B cell (primary cell): ENCODE data around the gene CCDC186. TPM values are rescaled to one million over a fixed set of nuclear protein-coding genes. Genes with fewer than 3 reads are reported as not detected.

Experiments
- ATAC-seq: fragments of 200-7000 bp; cut with Tn5 transposase; one replicate; pipeline ENCODE4 v1.10.0; 2021; ENCODE audit warnings: low read depth, mild to moderate bottlenecking, moderate number of reproducible peaks, moderate library complexity
- CTCF ChIA-PET: fragments of 350-600 bp; sonication (Branson Sonifier 250); formaldehyde crosslinking; loops from one replicate; lab custom pipeline; 2021; ENCODE audit warnings: antibody characterized with exemption, inconsistent platforms; lab: Charles Lee
- POLR2A ChIA-PET: fragments of 350-600 bp; sonication (Branson Sonifier 250); formaldehyde crosslinking; loops from one replicate; lab custom pipeline; 2021; ENCODE audit warnings: antibody characterized with exemption; lab: Charles Lee
- DNase-seq: peaks from one replicate; pipeline ENCODE4 v3.0.0; 2013
- H2AFZ ChIP-seq: 2 replicates; pipeline ENCODE4 v1.6.1; 2012; ENCODE audit warnings: mild to moderate bottlenecking, low read depth, low read length; ENCODE audit not compliant: insufficient read depth, poor library complexity, severe bottlenecking
- H3K27ac ChIP-seq, 2 donors: 1 replicate in 1 of 2; 2 replicates in 1 of 2; pipeline ENCODE4 v1.5.1; 2012 to 2013; ENCODE audit warnings: low read length in 2 of 2, mild to moderate bottlenecking in 2 of 2, moderate library complexity in 1 of 2
- H3K27me3 ChIP-seq, 4 experiments: fragments of 200-600 bp in 1 of 4; sonication (generic) in 1 of 4; replicated peaks in 1 of 4; 1 replicate in 2 of 4; 2 replicates in 2 of 4; pipeline versions ENCODE4 v1.6.1 to v1.7.0; 2013 to 2016; ENCODE audit warnings: low read length in 3 of 4, mild to moderate bottlenecking in 2 of 4, mixed read lengths in 1 of 4, moderate library complexity in 1 of 4; ENCODE audit not compliant: insufficient read depth in 4 of 4, control insufficient read depth in 3 of 4; ENCODE audit errors: control extremely low read depth in 1 of 4
- H3K36me3 ChIP-seq, 2 experiments: replicated peaks in 1 of 2; 1 replicate in 1 of 2; 2 replicates in 1 of 2; pipeline versions ENCODE4 v1.6.1 to v1.7.1; 2013; ENCODE audit warnings: low read length in 1 of 2; ENCODE audit not compliant: insufficient read depth in 2 of 2, control insufficient read depth in 1 of 2; ENCODE audit errors: control extremely low read depth in 1 of 2, extremely low read depth in 1 of 2
- H3K4me1 ChIP-seq, 2 donors: fragments of 200-600 bp in 1 of 2; sonication (generic) in 1 of 2; 1 replicate in 1 of 2; 2 replicates in 1 of 2; pipeline versions ENCODE4 v1.5.1 to v1.6.1; 2013 to 2017; ENCODE audit warnings: low read length in 2 of 2; ENCODE audit not compliant: control insufficient read depth in 2 of 2, insufficient read depth in 2 of 2
- H3K4me2 ChIP-seq: replicated peaks from 2 replicates; pipeline ENCODE3; 2012; ENCODE audit warnings: mild to moderate bottlenecking, low read depth, low read length; ENCODE audit not compliant: poor library complexity, severe bottlenecking
- H3K4me3 ChIP-seq, 5 experiments: fragments of 200-600 bp in 1 of 5; sonication (generic) in 1 of 5; 1 replicate in 3 of 5; 2 replicates in 2 of 5; pipeline versions ENCODE4 v1.5.1 to v1.7.0; 2011 to 2016; ENCODE audit warnings: low read length in 4 of 5, mild to moderate bottlenecking in 4 of 5, low read depth in 2 of 5, control low read depth in 1 of 5, moderate library complexity in 1 of 5; ENCODE audit not compliant: insufficient read depth in 1 of 5; ENCODE audit errors: control extremely low read depth in 1 of 5, extremely low read depth in 1 of 5
- H3K79me2 ChIP-seq: fragments of 200-600 bp; sonication (generic); one replicate; pipeline ENCODE4 v1.6.0; 2016; ENCODE audit warnings: low read length; ENCODE audit not compliant: control insufficient read depth, insufficient read depth
- H3K9ac ChIP-seq: fragments of 200-600 bp; sonication (generic); 2 replicates; pipeline ENCODE4 v1.6.1; 2017; ENCODE audit warnings: mild to moderate bottlenecking, low read length, moderate library complexity
- H3K9me3 ChIP-seq, 3 donors: one replicate each; pipeline versions ENCODE4 v1.6.1 to v1.7.1; 2013; ENCODE audit warnings: low read length in 2 of 3; ENCODE audit not compliant: control insufficient read depth in 2 of 3, insufficient read depth in 1 of 3; ENCODE audit errors: control extremely low read depth in 1 of 3
- H4K20me1 ChIP-seq: 2 replicates; pipeline ENCODE4 v1.6.0; 2012; ENCODE audit warnings: mild to moderate bottlenecking, low read length; ENCODE audit not compliant: insufficient read depth, control insufficient read depth, poor library complexity, severe bottlenecking
- H3K27ac Mint-ChIP-seq: one replicate; pipeline ENCODE4 v1.8.0; 2021; ENCODE audit warnings: mixed read lengths
- H3K27me3 Mint-ChIP-seq: one replicate; pipeline ENCODE4 v1.8.0; 2021; ENCODE audit warnings: mixed read lengths
- H3K4me1 Mint-ChIP-seq: one replicate; pipeline ENCODE4 v1.8.0; 2021; ENCODE audit warnings: mixed read lengths
- H3K4me3 Mint-ChIP-seq: one replicate; pipeline ENCODE4 v1.8.0; 2021; ENCODE audit warnings: mixed read lengths
- H3K9me3 Mint-ChIP-seq: one replicate; pipeline ENCODE4 v1.8.0; 2022; ENCODE audit warnings: mixed read lengths; ENCODE audit not compliant: insufficient read depth
- EZH2 ChIP-seq: IDR thresholded peaks from 2 replicates; pipeline ENCODE4 v1.6.1; 2012; ENCODE audit warnings: borderline replicate concordance, low read depth, mild to moderate bottlenecking, moderate library complexity, low read length; ENCODE audit not compliant: insufficient read depth, poor library complexity, severe bottlenecking
- WGBS: methylation state at CpG from one replicate; pipeline ENCODE4 v1.1.5; 2013; ENCODE audit warnings: missing lambda C conversion rate; ENCODE audit not compliant: insufficient coverage; 5-methylcytosine and 5-hydroxymethylcytosine counted together
- intact Hi-C: fragments of 100-400 bp; cut with micrococcal nuclease; formaldehyde crosslinking; loops from one replicate; pipeline ENCODE4 v1.10.0; 2022
- polyA plus RNA-seq: library from polyadenylated mRNA; depleted of rRNA; stranded (reverse); fragments of >200 nt; gene quantifications from 2 replicates; pipeline ENCODE4 v1.2.3, GENCODE V29; 2012
- total RNA-seq, 2 donors: library from RNA; stranded (reverse); fragments of 120-200 nt in 1 of 2; gene quantifications; 1 replicate in 1 of 2; 2 replicates in 1 of 2; pipeline versions ENCODE4 v1.2.3 to v1.2.4, GENCODE V29; 2013 to 2022
- TF ChIP-seq, protein P1 (sequence below): fragments of 200-600 bp; IDR thresholded peaks from one replicate; pipeline ENCODE4 v1.8.0; 2022; ENCODE audit warnings: antibody characterized with exemption, mild to moderate bottlenecking

Gene CCDC186
- total and polyA plus RNA-seq, 2 donors (not counting 1 experiment from before 2014, with no cell fraction given), result 8.0 to 33.8 TPM

DNA sequence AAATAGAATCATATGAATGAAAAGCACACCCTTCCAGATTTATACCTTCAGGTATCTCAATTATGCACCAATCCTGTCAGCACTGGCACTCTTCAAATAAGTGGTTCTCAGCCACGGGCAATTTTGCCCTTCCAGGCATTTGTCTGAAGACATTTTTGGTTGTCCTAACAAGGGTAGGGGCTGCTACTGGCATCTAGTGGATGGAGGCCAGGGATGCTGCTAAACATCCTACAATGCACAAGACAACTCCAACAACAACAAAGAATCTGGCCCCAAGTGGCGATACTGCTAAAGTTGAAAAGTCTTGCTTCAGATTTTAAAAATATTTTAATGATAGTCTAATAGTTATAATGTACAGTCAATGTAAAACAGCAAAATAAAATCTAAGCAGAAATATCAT lies 16.1 kb downstream of the CCDC186 start:
- ATAC-seq (no peak), DNase-seq (no peak)
- no peak overlapping the region for H3K4me2 ChIP-seq
- Mint-ChIP-seq H3K9me3 (no peaks in the 10 kb centered on the region), H3K4me1 (peaks cover 13% of the 10 kb centered on the region), H3K27ac (no peak overlapping the region), H3K4me3 (no peak overlapping the region), H3K27me3 (no peaks in the 10 kb centered on the region)
- peaks cover 0 to 17% of the 10 kb centered on the region in 2 experiments for H3K36me3 ChIP-seq
- ChIA-PET POLR2A (no interaction called here), CTCF (interaction anchor here (0.7 kb wide), 1 partner anchor 100 kb away, joined by 4 read pairs; no protein-coding TSS in a partner anchor)
- H3K4me3 ChIP-seq, result no peak overlapping the region
- H3K27me3 ChIP-seq, result no peaks in the 10 kb centered on the region
- intact Hi-C loops, result no loop called here
- no peaks in the 10 kb centered on the region for H3K9me3 ChIP-seq
- peaks cover 13% of the 10 kb centered on the region for H3K79me2 ChIP-seq
- H3K9ac ChIP-seq, result no peak overlapping the region
- H3K27ac ChIP-seq, result no peak overlapping the region
- no peaks in the 10 kb centered on the region for H3K4me1 ChIP-seq
- no peak for TF ChIP-seq EZH2
- TF ChIP-seq, protein P1, sequence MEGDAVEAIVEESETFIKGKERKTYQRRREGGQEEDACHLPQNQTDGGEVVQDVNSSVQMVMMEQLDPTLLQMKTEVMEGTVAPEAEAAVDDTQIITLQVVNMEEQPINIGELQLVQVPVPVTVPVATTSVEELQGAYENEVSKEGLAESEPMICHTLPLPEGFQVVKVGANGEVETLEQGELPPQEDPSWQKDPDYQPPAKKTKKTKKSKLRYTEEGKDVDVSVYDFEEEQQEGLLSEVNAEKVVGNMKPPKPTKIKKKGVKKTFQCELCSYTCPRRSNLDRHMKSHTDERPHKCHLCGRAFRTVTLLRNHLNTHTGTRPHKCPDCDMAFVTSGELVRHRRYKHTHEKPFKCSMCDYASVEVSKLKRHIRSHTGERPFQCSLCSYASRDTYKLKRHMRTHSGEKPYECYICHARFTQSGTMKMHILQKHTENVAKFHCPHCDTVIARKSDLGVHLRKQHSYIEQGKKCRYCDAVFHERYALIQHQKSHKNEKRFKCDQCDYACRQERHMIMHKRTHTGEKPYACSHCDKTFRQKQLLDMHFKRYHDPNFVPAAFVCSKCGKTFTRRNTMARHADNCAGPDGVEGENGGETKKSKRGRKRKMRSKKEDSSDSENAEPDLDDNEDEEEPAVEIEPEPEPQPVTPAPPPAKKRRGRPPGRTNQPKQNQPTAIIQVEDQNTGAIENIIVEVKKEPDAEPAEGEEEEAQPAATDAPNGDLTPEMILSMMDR, result no peak
- no peak overlapping the region for H2AFZ ChIP-seq
- peaks cover 16% of the 10 kb centered on the region for H4K20me1 ChIP-seq
- 100% methylated on average over 1 of the region's 2 CpGs for WGBS

DNA sequence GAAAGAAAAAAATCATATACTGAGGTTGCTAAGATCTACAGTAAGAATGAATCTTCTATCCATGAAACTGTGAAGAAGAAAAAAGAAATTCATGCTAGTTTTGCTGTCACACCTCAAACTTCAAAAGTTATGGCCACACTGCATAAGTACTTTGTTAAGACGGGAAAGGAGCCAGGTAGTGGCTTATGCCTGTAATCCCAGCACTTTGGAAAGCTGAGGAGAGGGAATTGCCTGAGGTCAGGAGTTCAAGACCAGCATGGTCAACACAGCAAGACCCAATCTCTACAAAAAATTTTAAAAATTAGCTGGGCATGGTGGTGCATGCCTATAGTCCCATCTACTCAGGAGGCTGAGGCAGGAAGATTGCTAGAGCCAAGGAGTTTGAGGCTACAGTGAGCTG lies 22.1 kb downstream of the CCDC186 start:
- TF ChIP-seq, protein P1, result no peak
- TF ChIP-seq EZH2, result no peak
- Histone ChIP-seq H3K27ac (no peak overlapping the region), H3K36me3 (peaks cover 6 to 45% of the 10 kb centered on the region in 2 experiments), H3K27me3 (no peaks in the 10 kb centered on the region), H3K4me2 (no peak overlapping the region), H3K79me2 (peaks cover 8% of the 10 kb centered on the region), H3K4me1 (no peaks in the 10 kb centered on the region), H3K4me3 (no peak overlapping the region), H3K9me3 (no peaks in the 10 kb centered on the region), H4K20me1 (no peaks in the 10 kb centered on the region), H3K9ac (no peak overlapping the region), H2AFZ (no peak overlapping the region)
- ChIA-PET CTCF (no interaction called here), POLR2A (no interaction called here)
- intact Hi-C loops, result no loop called here
- no peaks in the 10 kb centered on the region for H3K4me1 Mint-ChIP-seq
- no peaks in the 10 kb centered on the region for H3K9me3 Mint-ChIP-seq
- WGBS, result no CpG with 5 or more reads among the region's 1 CpG
- no peak for ATAC-seq
- no peak for DNase-seq
- H3K27ac Mint-ChIP-seq, result no peak overlapping the region
- no peaks in the 10 kb centered on the region for H3K27me3 Mint-ChIP-seq
- no peak overlapping the region for H3K4me3 Mint-ChIP-seq
